NCI-H187 treated with DMSO at 0.1 percent for 48 hours (cell line): Measurements from ENCODE around the gene ART1.

Source experiments
- DNase-seq: peaks from one replicate; lab custom pipeline; 2025; lab: John Stamatoyannopoulos, UW

The ART1 gene

GRCh38 chr11:3666023-3666530 lies 21.1 kb downstream of the ART1 start:
- no peak for DNase-seq

- no peak for DNase-seq
These were observed 22.5 kb downstream of the ART1 start for GRCh38 chr11:3667149-3668035.

- DNase-seq: no peak
These were observed 24.2 kb downstream of the ART1 start for GRCh38 chr11:3669128-3669527.

- DNase-seq: no peak
These were observed 24.8 kb downstream of the ART1 start for GRCh38 chr11:3669742-3670183.

GRCh38 chr11:3671334-3672254 lies 26.7 kb downstream of the ART1 start, which contains the start of gene CHRNA10:
Gene CHRNA10 (minus strand): TSS chr11:3671384. CDS start chr11:3671312, 72 bp downstream.
- no peak for DNase-seq

GRCh38 chr11:3674189-3674588 lies 29.3 kb downstream of the ART1 start:
- DNase-seq: no peak

- no peak for DNase-seq
These were observed 31.0 kb downstream of the ART1 start for GRCh38 chr11:3675971-3676370.

GRCh38 chr11:3679077-3679476 lies 34.1 kb downstream of the ART1 start:
- DNase-seq: no peak

GRCh38 chr11:3683039-3683438 lies 38.1 kb downstream of the ART1 start:
- DNase-seq: no peak

- DNase-seq: no peak
These were observed 39.3 kb downstream of the ART1 start for GRCh38 chr11:3684129-3684818.

- DNase-seq: no peak
These were observed 39.9 kb downstream of the ART1 start for GRCh38 chr11:3684819-3685172.

- no peak for DNase-seq
These were observed 41.0 kb downstream of the ART1 start for GRCh38 chr11:3685923-3686322.

- DNase-seq: no peak
These were observed 41.8 kb downstream of the ART1 start for GRCh38 chr11:3686751-3687150.

- no peak for DNase-seq
These were observed 55.5 kb downstream of the ART1 start for GRCh38 chr11:3700410-3700809.

GRCh38 chr11:3700910-3701309 lies 56.0 kb downstream of the ART1 start:
- no peak for DNase-seq

- DNase-seq: no peak
These were observed 58.5 kb downstream of the ART1 start for GRCh38 chr11:3703383-3703782.

- DNase-seq: no peak
These were observed 62.2 kb downstream of the ART1 start for GRCh38 chr11:3707176-3707575.

GRCh38 chr11:3709977-3710376 lies 65.0 kb downstream of the ART1 start:
- no peak for DNase-seq

- no peak for DNase-seq
These were observed 65.7 kb downstream of the ART1 start for GRCh38 chr11:3710485-3711259.

GRCh38 chr11:3712274-3712673 lies 67.3 kb downstream of the ART1 start:
- DNase-seq: no peak
